GM21360 (cell line): Measurements from ENCODE around the gene CNIH1.
"Not testable (repeated sequence)": the region's sequence is repeated elsewhere in the genome, so short reads cannot be mapped to it uniquely, and the experiment has no call there.

Source experiments
- ATAC-seq: cut with Tn5 transposase; IDR thresholded peaks from one replicate; pipeline ENCODE4 v1.9.1; 2021; ENCODE audit warnings: mild to moderate bottlenecking, moderate library complexity; ENCODE audit not compliant: unreplicated experiment

Gene CNIH1

GRCh38 chr14:54385556-54385955 lies 55.6 kb downstream of the CNIH1 start:
- no peak for ATAC-seq

- no peak for ATAC-seq
These were observed 57.3 kb downstream of the CNIH1 start for GRCh38 chr14:54383835-54384234.

GRCh38 chr14:54381821-54382220 lies 59.4 kb downstream of the CNIH1 start:
- ATAC-seq, result no peak

- not testable (repeated sequence) for ATAC-seq
These were observed 60.6 kb downstream of the CNIH1 start for GRCh38 chr14:54380558-54380957.

- not testable (repeated sequence) for ATAC-seq
These were observed 62.3 kb downstream of the CNIH1 start for GRCh38 chr14:54378893-54379292.

- ATAC-seq, result no peak
These were observed 63.7 kb downstream of the CNIH1 start for GRCh38 chr14:54377501-54377900.

GRCh38 chr14:54374117-54374884 lies 66.9 kb downstream of the CNIH1 start:
- ATAC-seq, result no peak
